ENCODE measurements around the gene SLC38A6.

GRCh38 chr14:60935319-60935718, 45.7 kb upstream of the SLC38A6 start:
- TF ChIP-seq ETV6 (conservative IDR thresholded peaks at IDR 0.05 in 1 of 2, IDR thresholded peaks at IDR 0.05 in 1 of 2; ENCODE audit: borderline replicate concordance in 1 of 2, low read depth in 1 of 2) (no peak), MXI1 (IDR thresholded peaks at IDR 0.05; ENCODE audit: low read depth, low read length) (no peak), POLR2A (IDR thresholded peaks at IDR 0.05; ENCODE audit: low read depth, low read length) (no peak), MTA2 (IDR thresholded peaks at IDR 0.05; ENCODE audit: low read depth) (no peak), SIN3A (IDR thresholded peaks at IDR 0.05; ENCODE audit: low read depth, low read length) (no peak), SPI1 (IDR thresholded peaks at IDR 0.05; ENCODE audit: borderline replicate concordance, insufficient read depth, low read depth, low read length) (no peak), EZH2 (IDR thresholded peaks at IDR 0.05; ENCODE audit: borderline replicate concordance, control insufficient read depth, low read depth, low read length) (no peak)
- TF ChIP-seq, protein P1, sequence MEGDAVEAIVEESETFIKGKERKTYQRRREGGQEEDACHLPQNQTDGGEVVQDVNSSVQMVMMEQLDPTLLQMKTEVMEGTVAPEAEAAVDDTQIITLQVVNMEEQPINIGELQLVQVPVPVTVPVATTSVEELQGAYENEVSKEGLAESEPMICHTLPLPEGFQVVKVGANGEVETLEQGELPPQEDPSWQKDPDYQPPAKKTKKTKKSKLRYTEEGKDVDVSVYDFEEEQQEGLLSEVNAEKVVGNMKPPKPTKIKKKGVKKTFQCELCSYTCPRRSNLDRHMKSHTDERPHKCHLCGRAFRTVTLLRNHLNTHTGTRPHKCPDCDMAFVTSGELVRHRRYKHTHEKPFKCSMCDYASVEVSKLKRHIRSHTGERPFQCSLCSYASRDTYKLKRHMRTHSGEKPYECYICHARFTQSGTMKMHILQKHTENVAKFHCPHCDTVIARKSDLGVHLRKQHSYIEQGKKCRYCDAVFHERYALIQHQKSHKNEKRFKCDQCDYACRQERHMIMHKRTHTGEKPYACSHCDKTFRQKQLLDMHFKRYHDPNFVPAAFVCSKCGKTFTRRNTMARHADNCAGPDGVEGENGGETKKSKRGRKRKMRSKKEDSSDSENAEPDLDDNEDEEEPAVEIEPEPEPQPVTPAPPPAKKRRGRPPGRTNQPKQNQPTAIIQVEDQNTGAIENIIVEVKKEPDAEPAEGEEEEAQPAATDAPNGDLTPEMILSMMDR (IDR thresholded peaks at IDR 0.05 in 2 of 3, conservative IDR thresholded peaks at IDR 0.05 in 1 of 3; ENCODE audit: control insufficient read depth in 2 of 3, extremely low read depth in 1 of 3, insufficient read depth in 1 of 3, low read depth in 3 of 3, low read length in 3 of 3), result no peak
- TF ChIP-seq, protein P2, sequence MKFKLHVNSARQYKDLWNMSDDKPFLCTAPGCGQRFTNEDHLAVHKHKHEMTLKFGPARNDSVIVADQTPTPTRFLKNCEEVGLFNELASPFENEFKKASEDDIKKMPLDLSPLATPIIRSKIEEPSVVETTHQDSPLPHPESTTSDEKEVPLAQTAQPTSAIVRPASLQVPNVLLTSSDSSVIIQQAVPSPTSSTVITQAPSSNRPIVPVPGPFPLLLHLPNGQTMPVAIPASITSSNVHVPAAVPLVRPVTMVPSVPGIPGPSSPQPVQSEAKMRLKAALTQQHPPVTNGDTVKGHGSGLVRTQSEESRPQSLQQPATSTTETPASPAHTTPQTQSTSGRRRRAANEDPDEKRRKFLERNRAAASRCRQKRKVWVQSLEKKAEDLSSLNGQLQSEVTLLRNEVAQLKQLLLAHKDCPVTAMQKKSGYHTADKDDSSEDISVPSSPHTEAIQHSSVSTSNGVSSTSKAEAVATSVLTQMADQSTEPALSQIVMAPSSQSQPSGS (IDR thresholded peaks at IDR 0.05; ENCODE audit: low read length), result no peak
